HepG2 (cell line): ENCODE results near the gene SERPINB7. TPM values are rescaled to one million over a fixed set of nuclear protein-coding genes. Genes with fewer than 3 reads are reported as not detected.
A peak's percentile ranks its signal among the peaks of the same experiment; 100 is the strongest.

Experiments
- ARID3A ChIP-seq: IDR thresholded peaks from 2 replicates; pipeline ENCODE4 v1.6.1; 2012; ENCODE audit warnings: low read depth, low read length, improper control_type of control experiment
- CEBPG ChIP-seq: IDR thresholded peaks from 2 replicates; pipeline ENCODE4 v1.6.1; 2016
- GABPB1 ChIP-seq: IDR thresholded peaks from 2 replicates; pipeline ENCODE4 v1.6.1; 2016; ENCODE audit warnings: mild to moderate bottlenecking, missing genetic modification reagents, moderate library complexity, missing compliant biosample characterization
- HMG20A ChIP-seq: IDR thresholded peaks from 2 replicates; pipeline ENCODE4 v1.6.1; 2016; ENCODE audit warnings: borderline replicate concordance
- KDM3A ChIP-seq: IDR thresholded peaks from 2 replicates; pipeline ENCODE4 v1.6.1; 2018; ENCODE audit warnings: low read depth, missing compliant biosample characterization
- NCOR1 ChIP-seq: fragments of 200-600 bp; sonication (generic); IDR thresholded peaks from 2 replicates; pipeline ENCODE4 v1.7.0; 2017; ENCODE audit warnings: antibody characterized with exemption, low read length, borderline replicate concordance
- NFE2 ChIP-seq: sonication (generic); formaldehyde crosslinking; IDR thresholded peaks from 2 replicates; pipeline ENCODE4 v1.4.0; 2020; ENCODE audit warnings: missing genetic modification reagents
- NR2F6 ChIP-seq, 2 experiments: IDR thresholded peaks; 2 replicates each; pipeline ENCODE4 v1.6.1; 2016; ENCODE audit warnings: antibody characterized with exemption in 1 of 2, mild to moderate bottlenecking in 1 of 2
- TEF ChIP-seq: sonication (generic); formaldehyde crosslinking; IDR thresholded peaks from 2 replicates; pipeline ENCODE4 v1.5.0; 2020; ENCODE audit warnings: missing genetic modification reagents
- ZFP62 ChIP-seq: sonication (generic); formaldehyde crosslinking; IDR thresholded peaks from 2 replicates; pipeline ENCODE4 v1.4.0; 2020; ENCODE audit warnings: missing genetic modification reagents
- ZNF30 ChIP-seq: sonication (generic); formaldehyde crosslinking; IDR thresholded peaks from 2 replicates; pipeline ENCODE4 v1.5.0; 2020; ENCODE audit warnings: mild to moderate bottlenecking, missing genetic modification reagents
- ZNF326 ChIP-seq: sonication (generic); formaldehyde crosslinking; IDR thresholded peaks from 2 replicates; pipeline ENCODE4 v1.4.0; 2020; ENCODE audit warnings: missing genetic modification reagents, borderline replicate concordance
- ZNF33A ChIP-seq: sonication (generic); formaldehyde crosslinking; IDR thresholded peaks from 2 replicates; pipeline ENCODE4 v1.5.1; 2020; ENCODE audit warnings: missing genetic modification reagents, mild to moderate bottlenecking, moderate library complexity, borderline replicate concordance
- ZNF343 ChIP-seq: sonication (generic); formaldehyde crosslinking; IDR thresholded peaks from 2 replicates; pipeline ENCODE4 v1.4.0; 2020; ENCODE audit warnings: mild to moderate bottlenecking, missing genetic modification reagents
- ZNF749 ChIP-seq: sonication (generic); formaldehyde crosslinking; IDR thresholded peaks from 2 replicates; pipeline ENCODE4 v1.8.0; 2022; ENCODE audit warnings: mild to moderate bottlenecking, missing genetic modification reagents, moderate library complexity, borderline replicate concordance
- ZNF768 ChIP-seq: sonication (generic); formaldehyde crosslinking; IDR thresholded peaks from 2 replicates; pipeline ENCODE4 v1.4.0; 2020; ENCODE audit warnings: missing genetic modification reagents
- ZNF792 ChIP-seq: IDR thresholded peaks from 2 replicates; pipeline ENCODE4 v1.6.1; 2016
- polyA plus RNA-seq, 8 experiments: library from polyadenylated mRNA; depleted of rRNA in 3 of 8; stranded (reverse) in 7 of 8; unstranded in 1 of 8; fragments of >200 nt; fragmentation: Illumina TruSeq in 4 of 8; extraction: Trizol in 4 of 8; gene quantifications; 2 replicates each; pipeline versions ENCODE4 v1.2.1 to v1.2.3, GENCODE V29; 2011 to 2016; ENCODE audit warnings: low read depth in 4 of 8, missing spikeins in 1 of 8, mixed read lengths in 1 of 8; ENCODE audit not compliant: insufficient read depth in 1 of 8
- total RNA-seq, 5 experiments: library from RNA; depleted of rRNA; stranded (reverse); fragments of >200 nt; fragmentation: Illumina TruSeq; extraction: Trizol; gene quantifications; 2 replicates each; pipeline ENCODE4 v1.2.3, GENCODE V29; 2016; ENCODE audit warnings: low read depth in 1 of 5
- TF ChIP-seq, protein P1 (sequence below): sonication (generic); formaldehyde crosslinking; IDR thresholded peaks from 2 replicates; pipeline ENCODE4 v1.5.0; 2020; ENCODE audit warnings: mild to moderate bottlenecking, missing genetic modification reagents, borderline replicate concordance
- TF ChIP-seq, protein P2 (sequence below): sonication (generic); formaldehyde crosslinking; IDR thresholded peaks from 2 replicates; pipeline ENCODE4 v1.8.1; 2023; ENCODE audit warnings: mild to moderate bottlenecking, missing genetic modification reagents, borderline replicate concordance

The SERPINB7 gene
- total and polyA plus RNA-seq, 2 of the 13 experiments (the other 11 are each of a cell fraction or from before 2014, with no cell fraction given) = not detected

DNA sequence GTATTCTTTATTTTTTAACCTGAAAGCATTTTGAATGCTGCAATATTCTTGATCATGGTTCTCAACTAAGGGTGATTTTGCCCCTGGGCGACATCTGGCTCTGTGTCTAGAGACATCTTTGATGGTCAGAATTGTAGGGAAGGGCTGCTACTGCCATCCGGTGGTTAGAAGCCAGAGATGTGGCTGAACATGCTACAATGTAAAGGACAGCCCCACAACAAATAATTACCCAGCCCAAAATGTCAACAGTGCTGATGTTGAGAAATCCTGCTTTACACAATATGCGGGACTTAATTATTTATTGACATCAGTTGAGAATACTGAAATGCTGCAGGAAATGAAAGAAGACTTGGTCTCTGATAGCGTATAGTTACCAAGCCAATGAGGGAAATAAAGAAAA, 74.8 kb downstream of the SERPINB7 start (continued):
- TF ChIP-seq ZNF30 (CRISPR knock-in tag) = no peak
- TF ChIP-seq, protein P1, sequence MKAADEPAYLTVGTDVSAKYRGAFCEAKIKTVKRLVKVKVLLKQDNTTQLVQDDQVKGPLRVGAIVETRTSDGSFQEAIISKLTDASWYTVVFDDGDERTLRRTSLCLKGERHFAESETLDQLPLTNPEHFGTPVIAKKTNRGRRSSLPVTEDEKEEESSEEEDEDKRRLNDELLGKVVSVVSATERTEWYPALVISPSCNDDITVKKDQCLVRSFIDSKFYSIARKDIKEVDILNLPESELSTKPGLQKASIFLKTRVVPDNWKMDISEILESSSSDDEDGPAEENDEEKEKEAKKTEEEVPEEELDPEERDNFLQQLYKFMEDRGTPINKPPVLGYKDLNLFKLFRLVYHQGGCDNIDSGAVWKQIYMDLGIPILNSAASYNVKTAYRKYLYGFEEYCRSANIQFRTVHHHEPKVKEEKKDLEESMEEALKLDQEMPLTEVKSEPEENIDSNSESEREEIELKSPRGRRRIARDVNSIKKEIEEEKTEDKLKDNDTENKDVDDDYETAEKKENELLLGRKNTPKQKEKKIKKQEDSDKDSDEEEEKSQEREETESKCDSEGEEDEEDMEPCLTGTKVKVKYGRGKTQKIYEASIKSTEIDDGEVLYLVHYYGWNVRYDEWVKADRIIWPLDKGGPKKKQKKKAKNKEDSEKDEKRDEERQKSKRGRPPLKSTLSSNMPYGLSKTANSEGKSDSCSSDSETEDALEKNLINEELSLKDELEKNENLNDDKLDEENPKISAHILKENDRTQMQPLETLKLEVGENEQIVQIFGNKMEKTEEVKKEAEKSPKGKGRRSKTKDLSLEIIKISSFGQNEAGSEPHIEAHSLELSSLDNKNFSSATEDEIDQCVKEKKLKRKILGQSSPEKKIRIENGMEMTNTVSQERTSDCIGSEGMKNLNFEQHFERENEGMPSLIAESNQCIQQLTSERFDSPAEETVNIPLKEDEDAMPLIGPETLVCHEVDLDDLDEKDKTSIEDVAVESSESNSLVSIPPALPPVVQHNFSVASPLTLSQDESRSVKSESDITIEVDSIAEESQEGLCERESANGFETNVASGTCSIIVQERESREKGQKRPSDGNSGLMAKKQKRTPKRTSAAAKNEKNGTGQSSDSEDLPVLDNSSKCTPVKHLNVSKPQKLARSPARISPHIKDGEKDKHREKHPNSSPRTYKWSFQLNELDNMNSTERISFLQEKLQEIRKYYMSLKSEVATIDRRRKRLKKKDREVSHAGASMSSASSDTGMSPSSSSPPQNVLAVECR (CRISPR knock-in tag) = no peak
- TF ChIP-seq ZNF343 = no peak
- TF ChIP-seq ZNF326 = no peak
- no peak for TF ChIP-seq NR2F6 (IDR thresholded peaks at IDR 0.05)
- TF ChIP-seq NR2F6 (CRISPR knock-in tag; IDR thresholded peaks at IDR 0.05) = no peak
- no peak for TF ChIP-seq ZNF749 (CRISPR knock-in tag)
- no peak for TF ChIP-seq HMG20A (CRISPR knock-in tag)
- TF ChIP-seq GABPB1 (CRISPR knock-in tag) = no peak
- TF ChIP-seq ZNF792 (CRISPR knock-in tag) = no peak
- no peak for TF ChIP-seq KDM3A (CRISPR knock-in tag)
- TF ChIP-seq TEF (CRISPR knock-in tag) = no peak
- no peak for TF ChIP-seq NCOR1
- TF ChIP-seq ZFP62 (CRISPR knock-in tag) = no peak
- TF ChIP-seq, protein P2, sequence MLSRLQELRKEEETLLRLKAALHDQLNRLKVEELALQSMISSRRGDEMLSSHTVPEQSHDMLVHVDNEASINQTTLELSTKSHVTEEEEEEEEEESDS = no peak
- peak; percentile 66; the same call in 1 of the 2 replicates for TF ChIP-seq ARID3A
- no peak for TF ChIP-seq ZNF768 (CRISPR knock-in tag)
- no peak for TF ChIP-seq ZNF33A (CRISPR knock-in tag)
- TF ChIP-seq CEBPG (CRISPR knock-in tag) = peak; percentile 28; the same call in 1 of the 2 replicates
- no peak for TF ChIP-seq NFE2 (CRISPR knock-in tag)
